ENCODE data around the gene SPATA31D4. TPM values are rescaled to one million over a fixed set of nuclear protein-coding genes. Genes with fewer than 3 reads are reported as not detected.

Gene SPATA31D4
- total and polyA plus RNA-seq, 8 donors: not detected

DNA sequence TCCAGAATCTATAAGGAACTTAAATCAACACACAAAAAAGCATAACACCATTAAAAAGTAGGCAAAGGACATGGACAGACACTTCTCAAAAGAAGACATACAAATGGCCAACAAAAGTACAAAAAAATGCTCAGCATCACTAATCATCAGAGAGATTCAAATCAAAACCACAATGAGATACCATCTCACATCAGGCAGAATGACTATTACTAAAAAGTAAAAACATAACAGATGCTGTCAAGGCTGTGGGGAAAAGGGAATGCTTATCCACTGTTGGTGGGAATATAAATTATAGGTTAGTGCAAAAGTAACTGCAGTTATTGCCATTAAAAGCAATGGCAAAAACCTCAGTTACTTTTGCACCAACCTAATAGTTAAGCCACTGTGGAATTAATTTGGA, 32.2 kb upstream of the SPATA31D4 start:
- no peak for DNase-seq
- no peaks in the 10 kb centered on the region for H3K27me3 ChIP-seq
- intact Hi-C loops (cut with DNase I; ENCODE audit: low total_unique reads): no loop called here
- H3K36me3 ChIP-seq: no peaks in the 10 kb centered on the region
- no peaks in the 10 kb centered on the region for H3K9me3 ChIP-seq
- H3K27ac ChIP-seq: no peak overlapping the region
- TF ChIP-seq POLR2A (IDR thresholded peaks at IDR 0.05) (no peak), POLR2AphosphoS5 (IDR thresholded peaks at IDR 0.05) (no peak), CTCF (IDR thresholded peaks at IDR 0.05) (no peak), EP300 (IDR thresholded peaks at IDR 0.05) (no peak)
- no peaks in the 10 kb centered on the region for H3K4me1 ChIP-seq
- no peak overlapping the region for H3K4me3 ChIP-seq

- WGBS, 5 donors: 35 to 66% (median 45%) methylated on average over 1 of the region's 1 CpG
- intact Hi-C loops (cut with DNase I; ENCODE audit: low total_unique reads): no loop called here
- peak in 1 of 2 donors; percentile 46 for DNase-seq
- H3K27me3 ChIP-seq: no peaks in the 10 kb centered on the region
- no peaks in the 10 kb centered on the region for H3K36me3 ChIP-seq
- no peaks in the 10 kb centered on the region for H3K9me3 ChIP-seq
- peak overlapping the region in 1 of 5 donors; percentile 38 for H3K27ac ChIP-seq
- H3K4me3 ChIP-seq: no peak overlapping the region
- TF ChIP-seq POLR2A (IDR thresholded peaks at IDR 0.05) (no peak), POLR2AphosphoS5 (IDR thresholded peaks at IDR 0.05) (no peak), EP300 (IDR thresholded peaks at IDR 0.05) (no peak), CTCF (IDR thresholded peaks at IDR 0.05) (no peak)
- no peaks in the 10 kb centered on the region for H3K4me1 ChIP-seq
Observed at GRCh38 chr9:81898851-81899250, 29.4 kb upstream of the SPATA31D4 start.

DNA sequence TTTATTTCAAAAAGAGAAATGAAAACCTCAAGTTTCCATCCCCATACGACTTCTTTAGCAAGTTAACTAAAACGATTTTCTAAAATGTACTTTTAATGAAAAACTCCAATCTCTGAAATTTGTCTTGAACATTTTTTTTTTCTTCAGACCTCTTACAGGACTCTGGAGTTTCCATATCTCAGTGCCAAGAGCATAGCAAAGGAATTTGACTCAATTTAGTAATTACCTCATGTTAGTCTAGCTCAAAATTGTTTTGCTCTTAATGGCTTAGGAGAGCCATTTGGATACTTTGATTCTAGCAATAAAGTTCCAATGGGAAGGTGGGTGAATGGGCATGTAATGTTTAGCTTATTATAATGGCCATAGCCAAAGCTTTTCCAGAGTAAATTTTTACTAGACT, 26.0 kb upstream of the SPATA31D4 start:
- peak in 1 of 2 donors; percentile 49 for DNase-seq
- 68 to 89% (median 87%) methylated on average over 2 of the region's 2 CpGs for WGBS, 5 donors
- H3K4me3 ChIP-seq: no peak overlapping the region
- intact Hi-C loops (cut with DNase I; ENCODE audit: low total_unique reads): no loop called here
- no peaks in the 10 kb centered on the region for H3K27me3 ChIP-seq
- TF ChIP-seq CTCF (IDR thresholded peaks at IDR 0.05) (no peak), POLR2A (IDR thresholded peaks at IDR 0.05) (no peak), EP300 (IDR thresholded peaks at IDR 0.05) (no peak), POLR2AphosphoS5 (IDR thresholded peaks at IDR 0.05) (no peak)
- no peaks in the 10 kb centered on the region for H3K9me3 ChIP-seq
- no peak overlapping the region for H3K27ac ChIP-seq
- H3K4me1 ChIP-seq: no peaks in the 10 kb centered on the region
- no peaks in the 10 kb centered on the region for H3K36me3 ChIP-seq

DNA sequence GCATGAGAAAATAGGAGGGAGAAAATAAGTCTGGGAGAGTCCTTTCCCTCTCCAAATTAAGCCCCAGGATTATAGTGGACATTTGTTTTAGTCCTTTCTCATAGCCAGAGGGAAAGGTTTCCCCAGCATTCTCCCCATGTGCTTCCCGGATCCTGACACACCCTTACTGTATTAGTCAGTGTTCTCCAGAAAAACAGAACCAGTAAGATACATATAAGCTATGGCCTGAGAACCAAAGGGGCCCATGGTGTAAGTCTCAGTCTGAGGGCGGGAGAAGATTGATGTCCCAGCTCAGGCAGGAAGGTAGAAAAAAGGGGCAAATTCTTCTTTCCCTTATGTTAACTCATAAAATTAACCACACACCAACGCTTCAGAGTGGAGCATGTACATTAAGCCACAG, 25.6 kb upstream of the SPATA31D4 start:
- intact Hi-C loops (cut with DNase I; ENCODE audit: low total_unique reads): no loop called here
- peak in 1 of 2 donors; percentile 18 for DNase-seq
- WGBS, 5 donors: 69 to 85% (median 79%) methylated on average over 3 of the region's 3 CpGs
- Histone ChIP-seq H3K9me3 (no peaks in the 10 kb centered on the region), H3K27me3 (no peaks in the 10 kb centered on the region), H3K36me3 (no peaks in the 10 kb centered on the region), H3K4me1 (no peaks in the 10 kb centered on the region), H3K27ac (no peak overlapping the region), H3K4me3 (no peak overlapping the region)
- TF ChIP-seq EP300 (IDR thresholded peaks at IDR 0.05): no peak
- no peak for TF ChIP-seq POLR2A (IDR thresholded peaks at IDR 0.05)
- TF ChIP-seq CTCF (IDR thresholded peaks at IDR 0.05): no peak
- no peak for TF ChIP-seq POLR2AphosphoS5 (IDR thresholded peaks at IDR 0.05)
